ACC112 (cell line): ENCODE results near the gene BAG1.

ENCODE experiments used
- H2AFZ ChIP-seq: fragments of 200-600 bp; sonication (generic); one replicate; pipeline ENCODE4 v1.6.0; 2017; ENCODE audit warnings: antibody characterized with exemption, low read length; ENCODE audit not compliant: unreplicated experiment
- H3K27ac ChIP-seq: fragments of 200-600 bp; sonication (generic); 2 replicates; pipeline ENCODE4 v1.5.1; 2014; ENCODE audit warnings: low read depth, mild to moderate bottlenecking, antibody characterized with exemption, low read length, moderate library complexity
- H3K27me3 ChIP-seq: fragments of 200-600 bp; sonication (generic); 2 replicates; pipeline ENCODE4 v1.6.1; 2014; ENCODE audit warnings: mild to moderate bottlenecking, antibody characterized with exemption, low read length, moderate library complexity, mixed read lengths; ENCODE audit not compliant: insufficient read depth
- H3K36me3 ChIP-seq: fragments of 200-600 bp; sonication (generic); 2 replicates; pipeline ENCODE4 v1.6.1; 2016; ENCODE audit warnings: mild to moderate bottlenecking, antibody characterized with exemption, low read length, moderate library complexity, mixed read lengths; ENCODE audit not compliant: insufficient read depth
- H3K4me1 ChIP-seq: fragments of 200-600 bp; sonication (generic); one replicate; pipeline ENCODE4 v1.6.1; 2016; ENCODE audit warnings: low read length, mixed read lengths; ENCODE audit not compliant: insufficient read depth, unreplicated experiment, control insufficient read depth
- H3K4me3 ChIP-seq: fragments of 200-600 bp; sonication (generic); 2 replicates; pipeline ENCODE4 v1.5.1; 2014; ENCODE audit warnings: mild to moderate bottlenecking, low read depth, low read length
- H3K79me2 ChIP-seq: fragments of 200-600 bp; sonication (generic); one replicate; pipeline ENCODE4 v1.6.0; 2016; ENCODE audit warnings: low read length; ENCODE audit not compliant: control insufficient read depth, unreplicated experiment, insufficient read depth

BAG1 gene

GRCh38 chr9:33242609-33243134, 21.8 kb downstream of the BAG1 start:
- no peaks in the 10 kb centered on the region for H3K36me3 ChIP-seq
- no peaks in the 10 kb centered on the region for H3K27me3 ChIP-seq
- no peak overlapping the region for H3K27ac ChIP-seq
- no peaks in the 10 kb centered on the region for H3K4me1 ChIP-seq
- no peak overlapping the region for H2AFZ ChIP-seq
- no peak overlapping the region for H3K4me3 ChIP-seq
- H3K79me2 ChIP-seq = no peaks in the 10 kb centered on the region

GRCh38 chr9:33241298-33241697, 23.2 kb downstream of the BAG1 start:
- Histone ChIP-seq H3K79me2 (no peaks in the 10 kb centered on the region), H3K36me3 (no peaks in the 10 kb centered on the region), H3K27ac (no peak overlapping the region), H3K4me1 (no peaks in the 10 kb centered on the region), H3K27me3 (no peaks in the 10 kb centered on the region), H3K4me3 (no peak overlapping the region), H2AFZ (no peak overlapping the region)

- H2AFZ ChIP-seq = no peak within 1 kb of the TSS
Measured at GRCh38 chr9:33239921-33240320, 24.6 kb downstream of the BAG1 start, which contains the start of gene SPINK4. Gene SPINK4, plus strand, starts transcription at chr9:33240167. Its CDS starts 42 bp downstream, at chr9:33240209.

GRCh38 chr9:33236571-33236970, 27.9 kb downstream of the BAG1 start:
- Histone ChIP-seq H3K27ac (no peak overlapping the region), H2AFZ (no peak overlapping the region), H3K79me2 (no peaks in the 10 kb centered on the region), H3K27me3 (no peaks in the 10 kb centered on the region), H3K4me1 (peaks cover 22% of the 10 kb centered on the region), H3K36me3 (no peaks in the 10 kb centered on the region), H3K4me3 (no peak overlapping the region)

More at GRCh38 chr9:33239921-33240320, 24.6 kb downstream of the BAG1 start, which contains the start of gene SPINK4:
- Histone ChIP-seq H3K27ac (no peak within 1 kb of the TSS), H3K79me2 (no peaks in the 10 kb centered on the region), H3K4me1 (peaks cover 4% of the 10 kb centered on the region), H3K27me3 (no peaks in the 10 kb centered on the region), H3K36me3 (no peaks in the 10 kb centered on the region), H3K4me3 (no peak within 1 kb of the TSS)

- Histone ChIP-seq H3K27me3 (no peaks in the 10 kb centered on the region), H3K79me2 (no peaks in the 10 kb centered on the region), H3K27ac (peak overlapping the region; percentile 87), H3K4me3 (no peak overlapping the region; the same call in 1 of the 2 replicates), H3K4me1 (peaks cover 22% of the 10 kb centered on the region), H2AFZ (peak overlapping the region; percentile 36), H3K36me3 (no peaks in the 10 kb centered on the region)
Measured at GRCh38 chr9:33234511-33235467, 29.7 kb downstream of the BAG1 start.

GRCh38 chr9:33233626-33234342, 30.7 kb downstream of the BAG1 start:
- H3K27ac ChIP-seq = peak overlapping the region; percentile 87
- H3K4me3 ChIP-seq = peak overlapping the region; percentile 30; the same call in 1 of the 2 replicates
- no peaks in the 10 kb centered on the region for H3K36me3 ChIP-seq
- H3K79me2 ChIP-seq = no peaks in the 10 kb centered on the region
- H3K4me1 ChIP-seq = peaks cover 22% of the 10 kb centered on the region
- H3K27me3 ChIP-seq = no peaks in the 10 kb centered on the region
- no peak overlapping the region for H2AFZ ChIP-seq

- Histone ChIP-seq H2AFZ (no peak overlapping the region), H3K27me3 (no peaks in the 10 kb centered on the region), H3K79me2 (no peaks in the 10 kb centered on the region), H3K4me1 (peaks cover 22% of the 10 kb centered on the region), H3K27ac (no peak overlapping the region), H3K36me3 (no peaks in the 10 kb centered on the region), H3K4me3 (no peak overlapping the region)
Measured at GRCh38 chr9:33232815-33233214, 31.7 kb downstream of the BAG1 start.

- no peaks in the 10 kb centered on the region for H3K27me3 ChIP-seq
- H3K36me3 ChIP-seq = no peaks in the 10 kb centered on the region
- no peak overlapping the region for H3K27ac ChIP-seq
- H3K4me1 ChIP-seq = peaks cover 22% of the 10 kb centered on the region
- no peak overlapping the region for H2AFZ ChIP-seq
- H3K4me3 ChIP-seq = no peak overlapping the region
- no peaks in the 10 kb centered on the region for H3K79me2 ChIP-seq
Measured at GRCh38 chr9:33231623-33231942, 32.9 kb downstream of the BAG1 start.

GRCh38 chr9:33230756-33231622, 33.5 kb downstream of the BAG1 start:
- no peak overlapping the region for H3K27ac ChIP-seq

More at GRCh38 chr9:33230756-33231622, 33.5 kb downstream of the BAG1 start:
- H3K27me3 ChIP-seq = no peaks in the 10 kb centered on the region
- H2AFZ ChIP-seq = no peak overlapping the region
- H3K36me3 ChIP-seq = no peaks in the 10 kb centered on the region
- H3K4me1 ChIP-seq = peaks cover 24% of the 10 kb centered on the region
- no peak overlapping the region for H3K4me3 ChIP-seq
- no peaks in the 10 kb centered on the region for H3K79me2 ChIP-seq
